PFSK-1 (cell line): ENCODE data around the gene CUX1.

Experiments used
- POLR2AphosphoS5 ChIP-seq: IDR thresholded peaks from 2 replicates; pipeline ENCODE4 v1.6.1; 2012; ENCODE audit warnings: low read depth, mild to moderate bottlenecking, control low read depth, low read length, moderate library complexity
- REST ChIP-seq, 2 experiments: IDR thresholded peaks; 2 replicates each; pipeline versions ENCODE4 v1.6.1 to v1.8.0; 2011 to 2012; ENCODE audit warnings: low read depth in 2 of 2, low read length in 2 of 2, control low read depth in 1 of 2, inconsistent platforms in 1 of 2, mild to moderate bottlenecking in 1 of 2, moderate library complexity in 1 of 2; ENCODE audit not compliant: insufficient read depth in 1 of 2
- SIN3A ChIP-seq: IDR thresholded peaks from 2 replicates; pipeline ENCODE4 v1.6.1; 2012; ENCODE audit warnings: mild to moderate bottlenecking, low read length, moderate library complexity, borderline replicate concordance; ENCODE audit not compliant: insufficient read depth
- TAF1 ChIP-seq: IDR thresholded peaks from 2 replicates; pipeline ENCODE4 v1.6.1; 2012; ENCODE audit warnings: low read length, control low read depth, borderline replicate concordance; ENCODE audit not compliant: insufficient read depth

- TF ChIP-seq REST (IDR thresholded peaks at IDR 0.05; ENCODE audit: insufficient read depth in 1 of 2, low read depth in 2 of 2, low read length in 2 of 2): no peak
- no peak for TF ChIP-seq TAF1
- TF ChIP-seq SIN3A: no peak
- TF ChIP-seq POLR2AphosphoS5: no peak
Observed at GRCh38 chr7:101916876-101917275, 99.5 kb downstream of the CUX1 start.
